ENCODE measurements around the gene SCAF8.

GRCh38 chr6:154737424-154737823 is 4.2 kb downstream of the SCAF8 start:
- TF ChIP-seq CTCF (conservative IDR thresholded peaks at IDR 0.05; ENCODE audit: low read depth, low read length) (no peak), EZH2 (IDR thresholded peaks at IDR 0.05; ENCODE audit: borderline replicate concordance, low read depth, low read length, poor library complexity, severe bottlenecking) (no peak)

Data from A673 (cell line).